Activated CD4-positive, alpha-beta T cell treated with anti-CD3 and anti-CD28 coated beads, Interleukin-2, amount 50 U/mL, for 16 hours (primary cell): ENCODE measurements around the gene PCBD2.
"Not testable (repeated sequence)": the region's sequence is repeated elsewhere in the genome, so short reads cannot be mapped to it uniquely, and the experiment has no call there.

ENCODE experiments used
- DNase-seq: peaks from one replicate; pipeline ENCODE4 v3.0.0-alpha.2; 2020

The PCBD2 gene

DNA sequence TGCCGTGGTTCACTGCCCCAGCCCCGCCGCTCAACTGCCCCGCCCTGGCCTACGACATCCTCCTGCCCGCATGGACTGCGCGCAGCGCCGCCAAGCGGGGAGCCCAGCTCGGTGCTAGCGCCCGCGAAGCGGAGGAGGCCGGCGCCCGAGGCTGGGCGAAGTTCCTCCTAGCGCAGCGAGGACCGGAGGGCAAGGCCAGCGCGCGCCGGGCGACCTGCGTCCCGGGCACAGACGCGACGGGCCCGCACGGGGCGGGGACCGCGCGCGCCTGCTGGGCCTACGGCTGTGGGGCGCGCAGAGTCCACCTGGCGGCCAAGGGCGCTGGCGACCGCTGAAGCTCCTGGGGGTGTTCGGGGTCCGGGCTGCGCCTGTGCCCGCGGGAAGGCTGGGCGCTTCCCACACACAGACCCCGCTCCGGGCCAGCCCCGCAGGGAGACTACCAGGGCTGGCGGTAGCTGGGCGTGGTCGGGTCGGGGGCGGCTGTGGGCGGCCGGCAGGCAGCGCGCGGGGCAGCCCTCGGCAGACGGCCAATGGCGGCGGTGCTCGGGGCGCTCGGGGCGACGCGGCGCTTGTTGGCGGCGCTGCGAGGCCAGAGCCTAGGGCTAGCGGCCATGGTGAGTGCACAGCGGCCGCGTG lies at the start of gene PCBD2:
Gene PCBD2, plus strand, starts transcription at position 522 of the 636 bp plus-strand sequence. Its CDS starts 9 bp downstream, at position 531.
- peak; percentile 95 for DNase-seq

DNA sequence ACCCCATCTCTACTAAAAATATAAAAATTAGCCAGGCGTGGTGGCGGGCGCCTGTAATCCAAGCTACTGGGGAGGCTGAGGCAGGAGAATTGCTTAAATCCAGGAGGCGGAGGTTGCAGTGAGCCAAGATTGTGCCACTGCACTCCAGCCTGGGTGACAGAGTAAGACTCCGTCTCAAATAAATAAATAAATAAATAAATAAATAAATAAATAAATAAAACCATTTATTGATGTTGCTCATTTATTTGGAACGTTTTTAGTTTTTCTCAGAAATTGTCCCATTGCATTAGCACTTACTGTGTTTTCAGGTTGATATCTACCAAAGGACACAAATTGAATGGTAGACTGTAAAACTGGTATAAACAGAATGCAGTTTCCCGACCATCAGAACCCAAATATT lies 48.5 kb upstream of the PCBD2 start:
- not testable (repeated sequence) for DNase-seq

DNA sequence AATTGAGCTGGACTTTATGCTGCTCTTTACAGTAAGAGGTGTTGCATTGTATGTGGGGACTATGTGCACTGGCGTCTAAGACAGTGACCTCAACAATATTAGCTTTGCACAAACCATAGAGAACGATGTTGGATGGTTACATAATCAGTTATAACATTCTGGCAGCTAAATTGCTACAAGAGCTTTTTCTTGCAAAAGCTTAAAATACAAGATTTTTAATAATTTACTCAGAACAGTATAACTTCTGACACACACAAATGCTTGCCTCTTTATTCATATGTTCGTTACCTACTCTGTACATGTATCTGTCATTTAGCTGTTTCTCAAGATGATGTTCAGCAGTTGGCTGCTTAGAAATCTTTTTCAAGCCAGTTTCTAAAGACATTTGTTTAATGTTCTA lies 47.5 kb upstream of the PCBD2 start:
- no peak for DNase-seq

DNA sequence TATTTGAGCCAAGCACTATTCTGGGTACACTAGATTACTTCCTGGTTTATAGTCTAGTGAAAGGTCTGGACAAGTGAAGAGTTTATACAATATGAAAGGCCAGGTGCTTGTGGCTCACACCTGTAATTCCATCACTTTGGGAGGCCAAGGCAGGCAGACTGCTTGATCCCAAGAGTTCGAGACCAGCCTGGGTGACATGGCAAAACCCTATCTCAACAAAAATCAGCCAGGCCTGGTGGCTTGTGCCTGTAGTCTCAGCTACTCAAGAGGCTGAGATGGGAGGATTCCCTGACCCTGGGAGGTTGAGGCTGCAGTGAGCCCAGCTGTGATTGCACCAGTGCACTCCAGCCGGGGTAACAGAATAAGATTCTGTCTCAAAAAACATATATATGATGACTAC lies 40.2 kb upstream of the PCBD2 start:
- DNase-seq: no peak

DNA sequence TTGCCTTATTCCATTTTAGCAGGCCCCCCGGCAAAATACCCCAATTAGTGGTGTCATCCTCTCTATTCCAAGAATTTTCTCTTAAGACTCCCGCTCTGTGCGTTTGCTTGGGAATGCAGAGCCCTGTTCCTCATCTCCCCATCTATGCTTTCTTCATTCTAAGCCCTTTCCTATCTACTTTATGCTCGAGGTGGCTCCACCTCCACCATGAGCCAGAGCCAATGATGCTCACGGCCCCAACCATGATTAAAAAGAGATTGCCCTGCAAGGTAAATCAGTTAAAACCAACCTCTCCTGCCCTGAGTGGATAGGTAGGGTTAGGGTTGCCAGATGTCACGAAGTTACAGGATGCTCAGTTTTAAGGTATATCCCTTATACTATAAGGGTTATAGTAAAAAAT lies 31.4 kb upstream of the PCBD2 start:
- DNase-seq: no peak

DNA sequence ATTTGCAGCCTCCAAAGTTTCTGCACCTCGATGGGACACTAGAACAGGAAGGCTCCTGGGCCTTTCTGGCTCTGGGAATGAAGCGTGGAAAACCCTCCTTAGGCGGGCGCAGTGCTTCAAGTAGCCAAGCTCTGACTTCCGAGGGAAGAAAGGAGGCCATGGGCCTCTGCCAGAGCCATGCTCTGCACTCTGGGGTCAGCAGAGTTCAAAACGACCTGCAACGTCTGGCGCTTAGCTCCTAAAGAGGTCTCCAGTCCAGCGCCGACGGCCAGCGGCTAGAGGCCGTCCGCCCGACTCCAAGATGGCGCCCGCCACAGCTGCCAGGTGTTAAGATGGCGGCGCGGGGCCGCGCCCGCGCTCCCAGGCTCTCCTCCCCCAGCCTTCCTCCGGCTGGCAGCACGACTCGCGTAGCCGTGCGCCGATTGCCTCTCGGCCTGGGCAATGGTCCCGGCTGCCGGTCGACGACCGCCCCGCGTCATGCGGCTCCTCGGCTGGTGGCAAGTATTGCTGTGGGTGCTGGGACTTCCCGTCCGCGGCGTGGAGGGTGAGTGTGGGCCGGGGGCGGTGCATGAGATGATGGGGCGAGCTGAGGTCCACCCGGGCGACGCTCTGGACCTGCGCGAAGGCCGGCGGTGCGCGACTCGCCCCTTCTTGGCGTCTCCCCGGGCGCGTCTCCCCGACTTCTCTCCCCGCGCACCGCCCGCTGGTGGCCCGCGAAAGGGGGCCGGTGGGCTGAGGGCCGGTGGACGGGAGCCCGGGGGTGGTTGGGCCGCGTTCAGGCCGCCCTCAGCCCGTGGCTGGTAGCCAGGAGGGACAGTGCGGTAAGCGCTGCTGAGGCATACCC lies 30.7 kb upstream of the PCBD2 start, which contains the start of gene TXNDC15:
Gene TXNDC15, plus strand, starts transcription at position 385 of the 844 bp plus-strand sequence. Its CDS starts 57 bp downstream, at position 442.
- DNase-seq: peak; percentile 85

DNA sequence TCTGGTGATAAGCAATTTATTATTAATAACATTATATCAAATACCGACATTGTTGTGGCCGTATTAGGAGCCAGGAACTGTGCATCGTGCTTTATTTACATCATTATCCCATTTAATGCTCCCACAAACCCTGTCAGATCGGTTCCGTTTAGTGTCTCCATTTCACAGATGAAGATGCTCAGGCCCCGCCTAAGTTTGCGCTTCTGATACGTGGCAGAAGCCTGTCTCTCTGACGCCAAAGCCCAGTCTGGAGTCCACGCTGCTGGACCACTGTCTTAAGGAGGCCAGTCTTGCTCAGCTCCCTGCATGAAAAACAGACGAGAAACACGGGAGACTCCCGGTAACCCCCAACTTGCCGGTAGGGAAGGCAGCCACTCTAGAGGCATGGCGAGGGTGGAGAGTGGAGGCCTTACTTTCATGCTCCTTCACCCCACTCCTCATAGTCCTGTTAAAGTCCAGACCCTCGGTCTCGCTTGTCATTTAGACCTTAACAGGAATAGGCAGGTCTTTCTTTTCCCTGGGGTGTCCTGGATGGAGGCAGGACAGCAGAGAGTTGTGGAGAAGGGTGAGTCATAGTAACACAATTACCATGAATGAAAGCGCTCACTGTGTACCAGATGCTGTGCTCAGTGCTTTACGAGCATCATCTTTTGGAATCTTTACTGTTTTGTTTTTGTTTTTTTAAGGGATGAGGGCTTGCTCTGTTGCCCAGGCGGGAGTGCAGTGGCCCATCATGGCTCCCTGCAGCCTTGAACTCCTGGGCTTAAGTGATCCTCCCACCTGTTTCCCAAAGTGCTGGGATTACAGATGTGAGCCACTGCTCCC lies 29.9 kb upstream of the PCBD2 start:
- peak; percentile 57 for DNase-seq

DNA sequence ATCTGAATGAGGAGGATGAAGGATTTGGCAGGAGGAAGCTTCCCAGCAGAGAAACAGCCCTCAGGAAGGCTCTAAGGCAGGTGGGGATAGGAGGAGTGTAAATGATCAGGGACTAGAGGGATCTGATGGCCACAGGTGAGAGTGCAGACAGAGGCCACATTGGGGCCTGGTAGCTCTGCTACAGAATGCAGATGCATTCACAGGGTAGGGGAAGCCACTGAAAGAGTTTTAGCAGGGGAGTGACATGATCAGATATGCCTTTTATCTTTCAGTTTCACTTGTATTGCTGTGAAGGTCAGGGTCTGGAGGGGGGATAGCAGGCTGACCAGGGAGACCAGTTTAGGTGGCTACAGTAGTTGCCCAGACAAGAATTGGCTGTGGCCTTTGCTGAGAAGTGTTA lies 27.8 kb upstream of the PCBD2 start:
- DNase-seq: peak; percentile 12

DNA sequence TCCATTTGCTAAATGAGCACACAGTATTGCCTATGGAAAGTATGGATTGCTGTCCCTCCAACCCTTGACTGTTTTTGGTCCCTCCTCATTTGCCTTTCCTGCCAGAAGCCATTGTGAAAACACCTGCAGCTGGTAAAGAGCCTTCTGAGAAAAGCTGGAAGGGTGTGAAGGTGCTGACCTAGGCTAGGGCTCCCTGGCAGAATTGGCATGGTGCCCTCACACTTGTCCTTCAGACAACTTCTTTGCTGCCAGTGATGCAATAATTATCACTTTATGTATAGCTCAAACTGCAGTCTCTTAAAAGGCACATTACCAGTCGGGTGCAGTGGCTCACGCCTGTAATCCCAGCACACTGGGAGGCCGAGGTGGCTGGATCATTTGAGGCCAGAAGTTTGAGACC lies 26.5 kb upstream of the PCBD2 start:
- DNase-seq: no peak

DNA sequence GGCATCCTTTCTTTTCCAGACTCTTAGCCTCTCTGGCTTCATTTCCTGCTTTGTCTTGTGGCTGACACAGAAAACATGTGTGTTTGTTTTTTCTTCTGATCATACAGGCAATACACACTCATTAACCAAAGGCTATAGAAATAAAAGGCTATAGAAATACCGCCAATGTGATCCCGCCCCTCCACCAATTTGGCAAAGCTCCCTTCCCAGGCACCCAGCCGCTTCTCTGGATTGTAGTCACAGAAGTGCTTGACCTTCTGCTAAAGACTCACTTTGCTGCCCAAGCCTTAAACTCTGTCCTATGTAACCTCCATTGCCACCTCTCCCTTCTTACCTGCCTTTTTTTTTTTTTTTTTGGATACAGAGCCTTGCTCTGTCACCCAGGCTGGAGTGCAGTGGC lies 25.5 kb upstream of the PCBD2 start:
- DNase-seq: no peak

DNA sequence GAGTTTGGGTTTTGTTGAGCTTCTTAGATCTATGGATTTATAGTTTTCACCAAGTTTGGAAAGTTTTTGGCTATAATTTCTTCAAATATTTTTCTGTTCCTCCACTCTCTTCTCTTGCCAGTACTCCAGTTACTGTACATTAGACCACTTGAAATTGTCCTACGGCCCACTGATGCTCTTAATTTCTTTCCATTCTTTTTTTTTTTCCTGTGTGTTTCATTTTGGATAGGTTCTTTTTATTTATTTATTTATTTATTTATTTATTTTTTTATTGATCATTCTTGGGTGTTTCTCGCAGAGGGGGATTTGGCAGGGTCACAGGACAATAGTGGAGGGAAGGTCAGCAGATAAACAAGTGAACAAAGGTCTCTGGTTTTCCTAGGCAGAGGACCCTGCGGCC lies 24.0 kb upstream of the PCBD2 start:
- not testable (repeated sequence) for DNase-seq

DNA sequence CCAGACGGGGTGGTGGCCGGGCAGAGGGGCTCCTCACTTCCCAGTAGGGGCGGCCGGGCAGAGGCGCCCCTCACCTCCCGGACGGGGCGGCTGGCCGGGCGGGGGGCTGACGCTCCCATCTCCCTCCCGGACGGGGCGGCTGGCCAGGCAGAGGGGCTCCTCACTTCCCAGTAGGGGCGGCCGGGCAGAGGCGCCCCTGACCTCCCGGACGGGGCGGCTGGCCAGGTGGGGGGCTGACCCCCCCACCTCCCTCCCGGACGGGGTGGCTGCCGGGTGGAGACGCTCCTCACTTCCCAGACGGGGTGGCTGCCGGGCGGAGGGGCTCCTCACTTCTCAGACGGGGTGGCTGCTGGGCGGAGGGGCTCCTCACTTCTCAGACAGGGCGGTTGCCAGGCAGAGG lies 23.2 kb upstream of the PCBD2 start:
- DNase-seq: not testable (repeated sequence)

DNA sequence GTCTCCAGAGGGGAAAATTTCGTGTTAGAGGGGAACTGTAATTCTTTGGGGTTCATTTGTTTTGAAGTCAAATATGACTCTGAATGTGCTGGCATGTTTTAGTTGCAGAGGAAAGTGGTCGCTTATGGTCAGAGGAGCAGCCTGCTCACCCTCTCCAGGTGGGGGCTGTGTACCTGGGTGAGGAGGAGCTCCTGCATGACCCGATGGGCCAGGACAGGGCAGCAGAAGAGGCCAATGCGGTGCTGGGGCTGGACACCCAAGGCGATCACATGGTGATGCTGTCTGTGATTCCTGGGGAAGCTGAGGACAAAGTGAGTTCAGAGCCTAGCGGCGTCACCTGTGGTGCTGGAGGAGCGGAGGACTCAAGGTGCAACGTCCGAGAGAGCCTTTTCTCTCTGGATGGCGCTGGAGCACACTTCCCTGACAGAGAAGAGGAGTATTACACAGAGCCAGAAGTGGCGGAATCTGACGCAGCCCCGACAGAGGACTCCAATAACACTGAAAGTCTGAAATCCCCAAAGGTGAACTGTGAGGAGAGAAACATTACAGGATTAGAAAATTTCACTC lies 17.3 kb upstream of the PCBD2 start:
- no peak for DNase-seq

DNA sequence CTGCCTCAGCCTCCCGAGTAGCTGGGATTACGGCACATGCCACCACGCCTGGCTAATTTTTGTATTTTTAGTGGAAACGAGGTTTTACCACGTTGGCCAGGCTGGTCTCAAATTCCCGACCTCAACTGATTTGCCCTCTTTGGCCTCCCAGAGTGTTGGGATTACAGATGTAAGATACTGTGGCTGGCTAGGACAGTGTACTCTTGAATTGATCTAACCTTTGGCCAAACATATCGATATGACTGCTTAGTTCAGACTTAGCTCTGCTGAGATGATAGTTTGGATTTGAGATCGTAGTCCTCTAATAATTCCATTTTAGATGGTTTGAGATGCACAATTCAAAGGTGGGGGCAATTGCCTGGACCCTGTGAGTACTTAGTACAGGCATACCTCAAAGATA lies 15.6 kb upstream of the PCBD2 start:
- DNase-seq: no peak

DNA sequence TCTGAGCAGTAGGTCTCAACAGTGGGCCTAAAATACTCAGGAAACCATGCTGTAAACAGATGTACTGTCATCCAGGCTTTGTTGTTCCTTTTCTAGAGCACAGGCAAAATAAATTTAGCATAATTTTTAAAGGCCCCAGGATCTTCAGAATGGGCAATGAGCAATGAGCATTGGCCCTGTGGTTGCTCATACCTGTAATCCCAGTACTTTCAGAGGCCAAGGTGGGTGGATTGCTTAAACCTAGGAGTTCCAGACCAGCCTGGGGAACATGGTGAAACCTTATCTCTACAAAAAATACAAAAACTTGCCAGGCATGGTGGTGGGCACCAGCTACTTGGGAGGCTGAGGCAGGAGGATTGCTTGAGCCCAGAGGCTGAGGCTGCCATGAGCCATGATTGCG lies 13.5 kb upstream of the PCBD2 start:
- DNase-seq: no peak

DNA sequence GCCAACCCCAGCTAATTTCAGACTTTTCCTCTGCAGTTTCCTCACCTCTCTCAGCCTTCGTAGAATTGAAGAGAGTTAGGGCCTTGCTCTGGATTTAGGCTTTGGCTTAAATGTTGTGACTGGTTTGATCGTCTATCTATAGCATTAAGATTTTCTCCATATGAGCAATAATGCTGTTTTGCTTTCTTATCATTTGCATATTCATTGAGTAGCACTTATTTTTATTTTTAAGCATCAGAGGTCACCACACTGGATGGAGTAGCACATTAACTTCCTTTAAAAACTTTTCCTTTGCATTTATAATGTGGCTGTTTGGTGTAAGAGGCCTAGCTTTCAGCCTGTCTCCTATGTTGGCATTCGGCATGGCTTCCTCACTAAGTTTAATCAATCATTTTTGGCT lies 12.6 kb upstream of the PCBD2 start:
- no peak for DNase-seq

DNA sequence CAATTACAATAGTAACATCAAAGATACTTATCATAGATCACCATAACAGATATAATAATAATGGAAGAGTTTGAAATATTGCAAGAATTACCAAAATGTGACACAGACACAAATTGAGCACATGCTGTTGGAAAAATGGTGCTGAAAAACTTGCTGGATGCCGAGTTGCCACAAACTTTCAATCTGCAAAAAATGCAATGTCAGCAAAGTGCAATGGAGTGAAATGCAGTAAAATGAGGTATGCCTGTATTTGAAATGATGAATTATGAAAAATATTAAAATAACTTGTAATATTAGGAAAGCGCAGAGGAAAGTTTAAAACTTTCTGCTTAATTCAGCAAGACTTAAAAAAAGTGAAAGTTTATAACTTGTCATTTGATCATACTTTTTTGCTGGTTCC lies 12.0 kb upstream of the PCBD2 start:
- DNase-seq: no peak

DNA sequence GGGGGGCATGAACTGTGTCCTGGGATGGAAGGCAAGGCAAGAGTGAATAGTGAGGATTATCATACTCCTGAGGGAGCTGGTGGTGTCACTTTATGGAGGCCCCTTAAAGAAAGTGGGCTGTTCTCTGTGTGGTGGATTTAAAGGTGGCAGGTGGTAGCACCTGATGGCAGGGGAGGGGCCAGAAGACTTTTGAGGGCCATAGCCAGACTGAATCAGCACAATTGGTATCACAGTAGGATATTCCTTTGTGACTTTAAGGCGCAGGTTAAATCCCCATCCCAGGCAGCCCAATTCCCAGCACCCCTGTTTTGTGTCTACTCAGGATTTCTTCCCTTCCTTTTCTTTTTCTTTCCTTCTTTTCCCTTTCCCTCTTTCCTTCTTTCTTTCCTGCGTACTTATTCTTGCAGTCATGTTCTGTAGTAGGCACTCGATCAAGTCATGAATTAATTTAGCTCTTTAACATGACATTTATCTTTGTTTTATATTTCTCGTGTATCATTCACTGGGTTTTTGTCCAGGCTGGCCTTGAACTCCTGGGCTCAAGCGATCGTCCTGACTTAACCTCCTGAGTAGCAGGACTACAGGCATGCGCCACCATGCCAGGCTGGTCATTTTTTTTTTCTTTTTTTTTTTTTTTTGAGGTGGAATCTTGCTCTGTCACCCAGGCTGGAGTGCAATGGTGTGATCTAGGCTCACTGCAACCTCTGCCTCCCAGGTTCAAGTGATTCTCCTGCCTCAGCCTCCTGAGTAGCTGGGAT lies 11.0 kb upstream of the PCBD2 start:
- DNase-seq: no peak

DNA sequence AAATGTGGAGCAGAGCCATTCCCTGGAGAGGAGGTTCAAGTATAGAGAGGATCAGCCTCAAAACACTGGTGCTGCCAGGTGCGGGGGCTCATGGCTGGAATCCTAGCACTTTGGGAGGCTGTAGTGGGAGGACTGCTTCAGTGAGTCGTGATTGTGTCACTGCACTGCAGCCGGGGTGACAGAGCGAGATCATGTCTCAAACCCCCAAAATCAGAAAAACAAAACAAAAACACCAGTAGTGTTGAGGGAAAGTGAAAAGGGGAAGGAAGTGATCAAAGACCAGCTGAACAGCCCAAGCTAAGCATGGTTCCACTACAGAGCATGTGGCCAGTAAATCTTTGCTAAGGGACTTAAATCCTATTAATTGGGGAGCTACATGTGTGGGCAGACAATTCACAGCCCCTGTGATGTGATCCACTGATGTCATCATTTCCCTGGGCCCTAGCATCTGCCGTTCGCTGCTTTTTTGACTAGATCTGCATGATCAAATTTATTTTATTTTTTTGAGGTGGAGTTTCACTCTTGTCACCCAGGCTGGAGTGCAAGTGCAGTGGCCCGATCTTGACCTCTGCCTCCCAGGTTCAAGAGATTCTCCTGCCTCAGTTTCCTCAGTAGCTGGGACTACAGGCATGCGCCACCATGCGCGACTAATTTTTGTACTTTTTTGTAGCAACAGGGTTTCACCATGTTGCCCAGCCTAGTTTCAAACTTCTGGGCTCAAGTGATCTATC lies 2.7 kb upstream of the PCBD2 start:
- DNase-seq: no peak

DNA sequence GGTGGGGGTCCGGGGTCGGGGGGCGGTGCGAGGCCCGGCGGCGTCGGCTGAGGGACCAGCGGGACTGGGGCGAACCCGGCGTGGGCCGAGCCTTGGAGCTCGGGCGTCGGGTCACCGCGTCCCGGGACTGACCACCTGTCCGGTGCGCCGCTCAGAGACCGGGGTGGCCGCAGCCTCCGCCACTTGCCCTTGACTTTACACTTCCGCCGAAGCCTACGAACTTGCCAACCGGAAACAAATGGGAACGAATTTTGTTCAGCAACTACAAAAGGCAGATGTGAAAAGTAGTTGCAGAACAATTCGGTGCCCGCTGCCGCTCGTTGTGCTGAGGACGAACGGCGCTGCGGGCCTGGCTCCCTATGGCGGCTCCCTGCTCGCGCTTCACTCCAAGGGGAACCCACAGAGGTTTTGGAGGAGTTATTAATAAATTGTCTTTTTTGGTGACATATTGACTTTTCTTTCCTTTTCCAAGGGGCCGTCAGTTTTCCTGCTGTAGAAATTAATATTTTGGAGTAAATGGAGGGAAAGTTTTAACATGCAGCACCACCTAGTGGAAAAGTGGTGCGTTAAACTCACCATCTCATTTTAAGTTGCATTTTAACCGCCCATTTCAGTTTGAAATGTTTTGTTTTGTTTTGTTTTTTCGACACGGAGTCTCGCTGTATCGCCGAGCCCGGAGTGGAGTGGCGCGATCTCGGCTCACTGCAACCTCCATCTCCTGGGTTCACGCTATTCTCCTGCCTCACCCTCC lies 490 bp downstream of the PCBD2 start:
- peak; percentile 73 for DNase-seq

DNA sequence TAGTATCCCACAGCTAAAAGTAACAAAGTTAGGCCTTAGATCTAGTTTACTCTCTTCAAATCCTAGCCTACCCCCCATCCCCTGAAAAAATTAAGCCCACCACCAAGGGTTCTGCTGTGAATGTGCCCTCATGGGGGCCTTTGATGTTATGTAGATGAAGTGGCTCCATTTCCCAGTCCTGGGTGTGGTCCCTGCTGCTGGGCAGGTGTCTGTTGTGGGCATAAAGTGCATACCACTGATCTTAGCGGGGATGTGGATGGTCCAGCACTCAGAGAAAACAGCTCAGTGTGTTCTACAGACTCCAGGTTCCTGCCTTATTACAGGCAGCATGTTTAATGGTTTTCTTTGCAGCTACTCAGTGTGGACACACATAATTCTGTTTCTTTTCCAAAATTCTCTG lies 1.9 kb downstream of the PCBD2 start:
- DNase-seq: no peak
